Peyer's patch (tissue), 4 donors: ENCODE results near the gene TEAD1.

ENCODE experiments used
- POLR2A ChIP-seq, 2 donors: fragments of 450-650 bp; IDR thresholded peaks; one replicate each; pipeline ENCODE4 v1.5.1; 2017; ENCODE audit warnings: antibody characterized with exemption in 2 of 2, mild to moderate bottlenecking in 2 of 2, moderate library complexity in 2 of 2
- TF ChIP-seq, protein P1 (sequence below), 6 experiments: fragments of 450-650 bp in 4 of 6; fragments of 200-600 bp in 2 of 6; sonication (generic) in 1 of 6; IDR thresholded peaks; one replicate each; pipeline ENCODE4 v1.5.1; 2017 to 2019; ENCODE audit warnings: antibody characterized with exemption in 6 of 6, mild to moderate bottlenecking in 3 of 6, moderate library complexity in 1 of 6

- TF ChIP-seq, protein P1, sequence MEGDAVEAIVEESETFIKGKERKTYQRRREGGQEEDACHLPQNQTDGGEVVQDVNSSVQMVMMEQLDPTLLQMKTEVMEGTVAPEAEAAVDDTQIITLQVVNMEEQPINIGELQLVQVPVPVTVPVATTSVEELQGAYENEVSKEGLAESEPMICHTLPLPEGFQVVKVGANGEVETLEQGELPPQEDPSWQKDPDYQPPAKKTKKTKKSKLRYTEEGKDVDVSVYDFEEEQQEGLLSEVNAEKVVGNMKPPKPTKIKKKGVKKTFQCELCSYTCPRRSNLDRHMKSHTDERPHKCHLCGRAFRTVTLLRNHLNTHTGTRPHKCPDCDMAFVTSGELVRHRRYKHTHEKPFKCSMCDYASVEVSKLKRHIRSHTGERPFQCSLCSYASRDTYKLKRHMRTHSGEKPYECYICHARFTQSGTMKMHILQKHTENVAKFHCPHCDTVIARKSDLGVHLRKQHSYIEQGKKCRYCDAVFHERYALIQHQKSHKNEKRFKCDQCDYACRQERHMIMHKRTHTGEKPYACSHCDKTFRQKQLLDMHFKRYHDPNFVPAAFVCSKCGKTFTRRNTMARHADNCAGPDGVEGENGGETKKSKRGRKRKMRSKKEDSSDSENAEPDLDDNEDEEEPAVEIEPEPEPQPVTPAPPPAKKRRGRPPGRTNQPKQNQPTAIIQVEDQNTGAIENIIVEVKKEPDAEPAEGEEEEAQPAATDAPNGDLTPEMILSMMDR (IDR thresholded peaks at IDR 0.05) = no peak
- no peak for TF ChIP-seq POLR2A (IDR thresholded peaks at IDR 0.05)
Observed at GRCh38 chr11:12681466-12681865, 7.2 kb downstream of the TEAD1 start.
